HG03280 (cell line): Measurements from ENCODE around the gene NKIRAS2.

Experiments
- ATAC-seq: cut with Tn5 transposase; IDR thresholded peaks from one replicate; pipeline ENCODE4 v1.9.1; 2021; ENCODE audit warnings: mild to moderate bottlenecking, moderate library complexity; ENCODE audit not compliant: unreplicated experiment

The NKIRAS2 gene

DNA sequence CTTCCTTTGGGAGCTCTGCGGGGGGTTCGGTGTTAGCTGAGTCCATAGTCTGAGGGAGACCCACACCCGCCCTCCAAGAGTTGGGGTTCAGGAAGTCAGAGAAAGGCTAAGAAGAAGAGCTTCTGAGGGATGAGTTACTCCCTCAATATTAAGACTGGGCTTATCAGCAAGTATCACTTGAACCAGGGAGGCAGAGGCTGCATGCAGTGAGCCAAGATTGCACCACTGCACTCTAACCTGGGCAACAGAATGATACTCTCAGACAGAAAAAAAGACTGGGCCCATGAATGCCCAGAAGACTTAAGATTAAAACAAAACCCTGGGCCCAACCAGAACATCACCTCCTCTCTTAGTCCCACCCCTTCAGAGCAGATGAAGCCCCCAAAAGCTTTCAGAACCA, 6.0 kb downstream of the NKIRAS2 start:
- no peak for ATAC-seq

DNA sequence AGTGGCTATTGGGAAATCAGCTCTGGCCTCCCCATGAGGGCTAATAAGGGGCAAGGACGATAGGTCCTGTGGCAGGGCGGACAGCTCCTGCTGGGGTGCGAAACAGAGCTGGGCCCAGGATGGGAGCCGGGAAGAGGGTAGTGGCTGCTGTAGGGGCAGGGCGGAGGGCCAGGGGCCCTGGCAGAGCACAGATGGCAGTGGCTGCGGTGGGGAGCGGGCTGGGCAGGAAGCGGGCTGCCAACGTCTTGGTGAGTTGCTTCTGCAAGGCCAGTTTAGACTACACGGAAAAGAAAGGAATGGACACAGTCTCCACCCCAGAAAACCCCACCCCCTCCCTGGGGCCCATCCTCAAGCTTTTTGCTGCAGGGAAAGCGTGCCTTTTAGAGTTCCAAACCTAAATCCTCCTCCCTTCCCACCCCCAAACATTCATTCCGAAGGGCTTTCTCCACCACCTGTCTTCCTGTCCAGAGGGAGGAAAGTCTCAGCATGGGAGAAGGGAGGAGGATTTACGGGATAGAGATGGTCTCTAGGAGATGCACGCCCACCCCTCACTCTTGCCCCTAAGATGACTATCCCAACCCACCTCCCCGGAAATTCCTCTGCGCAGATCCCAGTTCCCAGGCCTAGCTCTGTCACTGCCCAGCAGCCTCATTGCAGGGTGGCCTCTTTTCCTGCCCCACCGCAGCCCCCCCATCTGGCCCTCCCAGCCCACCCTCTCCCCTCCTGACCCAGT, 7.1 kb downstream of the NKIRAS2 start:
- no peak for ATAC-seq

DNA sequence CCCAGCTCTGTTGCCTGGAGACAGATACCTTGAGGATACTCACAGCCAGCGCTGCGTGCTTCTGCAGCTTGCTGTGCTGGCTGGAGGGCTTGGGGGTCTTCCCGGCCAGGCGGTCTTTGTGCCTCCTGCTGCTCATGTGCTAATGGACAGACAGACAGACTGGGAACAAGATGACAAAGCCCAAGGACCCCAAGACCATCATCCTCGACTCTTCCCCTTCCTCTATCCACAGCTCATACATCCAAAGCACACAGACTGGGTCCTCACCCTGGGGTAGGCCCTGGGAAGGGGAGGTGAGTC, 7.7 kb downstream of the NKIRAS2 start:
- no peak for ATAC-seq

DNA sequence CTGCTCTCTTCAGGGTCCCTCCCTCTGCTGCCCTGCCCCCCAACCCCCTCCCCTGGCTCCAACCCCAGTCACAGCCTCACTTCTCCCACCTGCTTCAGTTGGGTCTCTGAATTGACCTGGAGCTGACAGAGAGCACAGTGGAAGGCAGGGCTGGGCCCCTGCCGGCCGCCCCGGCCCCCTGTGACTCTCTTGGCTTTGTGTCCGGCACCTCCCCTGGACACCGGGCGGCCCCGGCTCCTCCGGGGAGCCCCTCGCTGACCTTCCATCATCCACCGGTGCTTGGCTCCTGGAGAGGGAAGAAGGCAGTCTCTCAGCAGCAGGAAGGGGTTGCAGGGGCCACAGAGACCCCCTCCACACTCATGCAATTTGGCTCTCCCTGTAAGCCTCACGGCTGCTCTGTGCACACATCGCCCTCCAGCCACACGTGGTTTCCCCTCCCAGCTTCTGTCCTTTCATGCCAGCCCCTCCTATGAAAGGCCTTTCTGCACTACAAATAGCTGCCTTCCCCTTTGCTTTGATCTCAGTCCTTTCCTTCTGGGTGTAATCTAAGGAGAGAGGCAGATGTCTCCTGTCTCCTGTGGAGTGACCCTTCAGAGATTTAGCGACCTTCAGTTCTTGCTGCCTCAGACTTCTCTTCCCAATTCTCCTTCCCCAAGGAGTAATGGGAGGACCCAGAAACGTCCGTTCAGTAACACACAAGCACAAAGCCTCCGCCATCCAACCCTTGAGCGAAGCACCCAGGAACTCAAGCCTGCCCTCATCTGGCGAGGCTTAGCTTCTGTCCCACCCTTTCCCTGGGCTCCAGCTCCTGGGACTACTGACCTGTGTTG, 8.3 kb downstream of the NKIRAS2 start:
- ATAC-seq = no peak

DNA sequence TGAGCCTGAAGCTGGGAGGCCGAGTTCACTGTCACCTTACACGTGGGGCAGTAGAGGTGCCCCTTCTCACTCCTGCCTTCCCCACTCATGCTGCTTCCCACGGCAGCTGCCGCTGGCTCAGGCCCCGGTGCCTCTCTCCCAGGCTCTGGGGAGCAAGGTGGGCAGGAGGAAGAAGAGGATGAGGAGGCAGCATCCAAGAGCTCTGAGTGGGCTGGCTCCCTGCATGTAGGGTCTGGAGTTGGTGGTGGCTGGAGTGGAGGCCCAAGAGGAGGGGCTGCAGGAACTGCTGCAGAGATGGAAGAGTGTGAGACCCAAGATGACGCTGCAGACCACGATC, 8.9 kb downstream of the NKIRAS2 start:
- ATAC-seq = no peak

DNA sequence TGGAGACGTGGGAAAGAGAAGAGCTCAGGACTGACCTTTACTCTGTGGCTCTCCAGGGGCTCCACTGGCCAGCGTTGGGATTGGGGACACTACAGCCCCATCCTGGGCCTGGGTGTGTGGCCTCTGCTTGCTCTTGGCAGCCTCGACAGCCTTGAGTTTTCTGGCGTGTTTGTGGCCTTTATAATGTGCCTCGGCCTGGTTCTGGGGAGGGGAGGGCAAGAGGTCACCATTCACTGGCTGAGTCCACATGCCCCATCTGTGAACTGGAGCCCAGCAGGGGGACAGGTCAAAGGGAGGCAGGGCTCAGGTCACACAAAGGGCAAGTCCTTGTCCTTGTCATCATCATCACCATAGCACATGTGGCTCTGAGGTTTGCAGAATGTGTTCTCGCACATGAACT, 11.7 kb downstream of the NKIRAS2 start:
- no peak for ATAC-seq

DNA sequence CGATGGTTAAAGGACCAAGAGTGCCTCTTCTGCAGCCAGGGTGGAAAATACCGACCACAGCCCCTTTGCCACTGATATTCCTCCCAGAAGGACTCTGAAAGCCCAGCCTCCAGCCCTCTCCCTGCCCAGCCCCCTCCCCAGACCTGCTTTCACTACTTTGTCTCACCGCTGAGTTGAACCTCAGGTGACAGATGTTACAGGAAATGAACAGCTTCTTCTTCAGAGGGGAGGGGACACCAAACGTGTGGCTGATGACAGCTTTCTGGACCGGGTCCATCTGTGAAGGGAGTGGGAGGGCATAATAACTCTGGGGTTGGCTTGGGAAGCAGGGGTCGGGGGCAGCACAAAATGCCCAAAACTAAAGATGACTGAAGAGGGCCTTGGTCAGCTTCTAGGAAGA, 14.2 kb downstream of the NKIRAS2 start:
- ATAC-seq = no peak

DNA sequence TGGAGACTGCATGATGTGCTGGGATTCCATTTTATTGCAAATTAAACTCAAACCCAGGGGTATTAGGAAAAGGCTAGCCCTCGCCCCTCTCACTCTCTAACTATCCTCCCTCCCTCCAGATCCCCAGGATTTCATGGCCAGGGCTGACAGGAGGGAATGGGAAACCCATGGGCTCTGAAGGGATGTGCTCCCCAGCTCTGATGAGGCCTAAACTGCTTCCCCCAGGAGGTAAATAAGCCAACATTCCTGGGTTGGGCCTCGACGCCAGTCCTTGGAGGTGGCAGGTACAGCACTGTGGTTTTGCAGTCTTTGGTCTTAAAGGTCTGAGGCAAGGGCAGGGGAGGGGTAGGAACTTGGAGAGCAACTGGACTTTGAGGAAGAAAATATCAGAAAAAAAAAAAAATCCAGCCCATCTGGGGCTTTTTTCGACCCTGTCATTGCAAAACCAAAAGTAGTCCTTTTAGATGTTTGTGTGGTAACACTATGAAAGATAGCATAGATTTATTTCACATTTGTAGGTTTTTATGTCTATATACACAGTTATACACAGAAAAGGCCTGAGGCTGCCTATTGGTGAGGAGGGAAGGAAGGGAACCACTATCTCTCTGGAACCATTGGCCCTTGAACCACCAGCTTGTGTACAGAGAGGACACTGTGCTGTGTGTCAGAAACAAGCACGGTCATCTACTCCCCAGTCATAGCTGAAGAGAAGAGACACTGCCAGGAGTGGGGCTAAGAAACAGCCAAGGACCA, 18.5 kb downstream of the NKIRAS2 start:
- no peak for ATAC-seq

DNA sequence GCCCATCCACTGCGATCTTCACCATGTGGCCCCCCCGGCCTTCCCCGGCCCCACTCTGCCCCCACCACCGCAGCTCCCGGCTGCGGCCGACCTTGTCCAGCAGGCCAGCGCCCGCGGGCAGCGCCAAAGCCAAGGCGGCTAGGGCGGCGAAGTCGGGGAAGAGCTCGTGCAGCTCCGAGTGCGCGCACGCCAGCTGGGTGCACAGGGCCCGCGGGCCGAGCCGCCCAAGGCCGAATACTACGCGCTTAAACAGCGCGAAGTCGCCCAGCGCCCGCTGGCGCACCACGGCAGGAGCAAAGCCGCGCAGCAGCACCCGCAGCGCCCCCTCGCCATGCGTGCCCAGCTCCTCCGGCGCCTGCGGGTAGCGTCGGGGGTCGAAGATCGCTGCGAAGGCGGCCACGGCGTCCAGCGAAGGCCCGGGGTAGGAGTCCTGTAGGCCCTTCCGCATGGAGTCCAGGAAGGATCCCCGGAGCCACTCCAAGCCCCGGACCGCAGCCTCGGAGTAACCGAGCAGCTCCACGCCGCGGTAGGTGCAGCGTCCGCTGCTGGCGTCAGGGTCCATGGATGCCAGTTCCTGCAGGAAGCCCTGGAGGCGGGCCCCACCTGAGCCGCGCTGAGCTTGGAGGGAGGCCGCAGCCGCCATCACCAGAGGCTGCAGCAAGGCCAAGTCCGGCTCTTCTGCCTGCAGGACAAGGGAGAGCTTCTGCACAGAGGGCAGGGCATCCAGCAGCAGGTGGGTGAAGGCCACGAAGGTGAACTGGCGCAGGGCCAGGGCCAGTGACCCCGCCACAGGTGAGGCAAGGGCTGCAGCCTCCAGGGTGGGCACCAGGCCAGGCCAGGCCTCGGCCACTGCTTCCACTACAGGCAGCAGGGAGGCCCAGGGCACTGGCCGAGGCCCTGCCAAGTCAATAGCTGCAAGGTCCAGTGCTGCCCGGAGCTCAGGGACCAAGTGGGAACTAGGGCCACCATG, 20.2 kb downstream of the NKIRAS2 start:
- ATAC-seq = no peak

DNA sequence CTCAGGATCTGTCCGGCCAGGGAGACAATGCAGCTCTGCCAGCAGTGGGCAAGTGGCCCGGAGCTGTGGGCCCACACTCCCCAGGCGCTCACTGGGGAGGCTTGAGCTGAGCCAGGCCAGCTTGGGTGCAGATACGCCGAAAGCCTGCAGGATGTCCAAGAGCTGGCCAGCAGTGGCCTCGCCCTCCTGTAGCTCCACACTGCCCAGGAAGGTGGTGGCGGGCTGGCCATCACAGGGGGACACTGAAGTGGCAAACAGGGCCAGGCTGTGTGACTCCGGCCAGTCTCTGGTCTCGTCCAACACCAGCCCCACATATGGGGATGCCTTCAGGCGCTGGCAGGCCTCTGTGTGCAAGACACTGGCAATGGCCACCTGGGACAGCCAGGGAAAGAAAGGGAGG, 20.9 kb downstream of the NKIRAS2 start:
- no peak for ATAC-seq

DNA sequence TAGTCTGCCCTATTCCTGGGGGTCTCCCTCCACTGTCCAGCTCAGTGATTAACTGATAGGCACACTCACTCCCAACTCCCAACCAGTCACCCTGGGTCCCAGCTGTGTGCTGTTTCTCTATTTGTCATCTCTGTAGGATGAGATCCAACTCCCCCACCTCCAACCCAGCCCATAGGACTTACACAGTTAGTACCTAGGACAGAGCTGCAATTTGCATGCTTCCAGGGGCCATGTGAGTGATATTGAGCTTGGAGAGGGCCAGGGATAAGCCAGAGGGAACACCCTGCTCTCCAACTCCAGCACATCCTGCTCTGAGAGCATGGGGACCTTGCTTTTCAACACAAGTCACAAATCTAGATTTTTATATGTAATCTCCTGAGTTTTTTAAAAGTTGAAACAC, 21.7 kb downstream of the NKIRAS2 start:
- ATAC-seq = no peak

DNA sequence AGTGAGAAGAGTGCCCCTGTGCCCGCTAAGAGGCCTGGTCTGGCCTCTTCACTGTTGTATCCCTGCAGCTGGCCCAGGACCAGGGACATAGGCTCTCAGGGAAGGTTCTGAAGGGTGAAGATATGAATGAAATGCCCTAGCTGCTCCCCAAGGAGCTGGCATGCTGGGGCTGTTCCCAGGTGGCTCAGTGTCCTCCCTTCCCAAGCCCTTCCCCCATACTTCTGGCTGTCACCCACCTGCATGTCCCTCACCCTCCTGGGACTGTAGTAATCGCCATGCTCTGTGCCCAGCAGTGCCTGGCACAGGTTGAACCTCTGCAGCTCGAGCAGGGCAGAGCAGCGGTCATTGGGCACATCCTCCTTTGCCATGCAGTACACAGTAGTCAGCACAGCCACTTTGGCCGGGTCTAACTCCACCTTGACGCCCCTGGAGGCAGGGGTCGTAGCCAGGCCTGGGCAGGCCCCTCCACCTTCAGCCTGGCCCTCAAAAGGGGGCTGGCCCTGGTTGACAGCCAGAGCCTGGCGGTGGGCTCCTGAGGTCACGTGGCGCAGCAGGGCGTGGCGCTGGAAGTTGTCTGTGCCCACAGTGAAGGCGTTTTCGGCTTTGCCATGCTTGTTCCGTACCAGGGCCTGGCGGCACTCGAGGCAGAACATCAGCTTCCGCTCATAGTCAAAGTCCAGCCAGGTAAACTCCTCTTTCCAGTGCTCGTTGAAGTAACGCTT, 22.9 kb downstream of the NKIRAS2 start:
- no peak for ATAC-seq

DNA sequence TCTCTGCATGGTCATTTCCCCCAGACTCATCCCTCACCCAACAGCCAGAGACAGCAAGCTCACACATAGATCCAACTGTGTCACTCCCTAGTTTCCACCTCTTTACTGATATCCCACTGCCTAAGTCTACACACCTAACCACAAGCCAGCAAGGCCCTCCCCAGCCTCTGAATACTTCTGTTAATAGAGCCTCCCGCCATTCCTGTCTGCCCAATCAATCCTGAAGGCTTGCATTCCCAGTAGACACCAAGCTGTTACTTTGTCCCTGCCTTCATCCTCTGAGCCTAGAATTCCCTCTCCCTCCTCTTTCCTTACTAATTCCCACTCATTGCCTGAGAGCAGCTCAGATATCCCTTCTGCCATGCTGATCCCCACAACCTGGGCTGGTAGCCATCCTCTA, 25.8 kb downstream of the NKIRAS2 start:
- ATAC-seq = no peak

DNA sequence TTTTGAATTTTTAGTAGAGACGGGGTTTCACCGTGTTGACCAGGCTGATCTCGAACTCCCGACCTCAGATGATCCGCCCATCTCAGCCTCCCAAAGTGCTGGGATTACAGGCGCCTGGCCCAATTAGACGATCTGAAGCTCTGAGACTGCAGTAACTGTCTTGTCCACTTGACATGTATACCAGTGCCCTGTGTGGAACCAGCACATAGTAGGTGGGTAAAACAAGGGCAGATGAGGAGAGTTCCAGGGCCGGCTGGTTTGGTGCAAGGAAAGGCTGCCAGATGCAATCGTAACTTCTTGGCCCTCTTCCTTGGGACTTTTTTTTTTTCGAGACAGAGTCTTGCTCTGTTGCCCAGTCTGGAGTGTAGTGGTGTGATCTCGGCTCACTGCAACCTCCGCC, 27.5 kb downstream of the NKIRAS2 start:
- no peak for ATAC-seq

DNA sequence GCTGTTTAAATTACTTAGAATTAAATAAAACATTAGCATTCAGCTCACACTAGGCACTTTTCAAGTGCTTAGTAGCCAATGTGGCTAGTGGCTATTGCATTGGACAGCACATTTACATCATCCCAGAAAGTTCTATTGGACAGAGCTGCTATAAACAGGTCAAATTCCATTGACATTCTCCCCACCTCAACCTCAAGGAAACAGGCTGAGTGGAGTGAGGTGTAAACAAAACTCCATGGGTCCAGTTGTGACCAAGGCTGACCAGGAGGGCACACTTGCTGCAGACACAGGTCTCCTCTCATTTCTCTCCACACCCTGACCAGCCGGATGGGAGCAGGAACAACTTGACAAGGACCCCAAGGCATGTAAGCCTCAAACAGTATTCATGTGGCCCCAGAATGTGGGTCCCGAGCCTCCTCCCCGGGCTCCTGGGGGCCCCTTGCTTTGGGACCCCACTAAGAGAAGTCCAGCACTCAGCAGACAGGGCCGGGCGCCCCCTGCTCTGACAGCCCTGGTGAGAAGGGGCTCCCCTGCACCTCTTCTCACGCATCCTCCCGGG, 30.0 kb downstream of the NKIRAS2 start:
- ATAC-seq = no peak

DNA sequence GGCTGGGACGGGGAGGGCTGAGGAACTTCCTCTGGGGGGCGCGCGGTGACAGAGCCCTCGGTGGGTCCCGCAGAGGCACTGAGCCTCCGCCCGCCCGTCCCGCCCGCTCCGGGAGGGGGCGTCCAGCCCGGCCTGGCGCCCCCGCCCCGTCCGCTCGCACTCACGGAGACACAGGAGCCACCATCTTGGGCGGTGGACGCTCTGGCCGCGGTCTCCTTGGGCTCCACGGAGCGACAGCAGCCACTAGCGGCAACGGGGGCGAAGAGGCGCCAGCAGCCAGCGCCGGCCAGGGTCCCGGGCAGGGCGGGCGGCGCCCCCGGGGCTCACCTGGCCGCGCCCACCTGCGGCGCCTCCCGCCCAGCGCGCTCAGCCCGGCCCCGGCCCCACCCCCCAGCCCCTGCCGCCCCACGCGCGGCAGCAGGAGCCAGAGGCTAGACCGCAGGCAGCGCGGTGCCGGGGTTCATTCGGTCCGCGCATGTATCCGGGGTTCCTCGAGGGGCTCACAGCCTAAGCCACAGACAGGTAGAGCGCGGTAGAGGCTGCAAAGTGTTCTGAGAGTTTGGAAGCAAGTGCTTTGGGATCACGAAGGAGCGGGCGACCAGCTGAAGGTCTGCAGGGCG, 30.6 kb downstream of the NKIRAS2 start, which contains the start of gene C17orf113:
Gene C17orf113 (minus strand): TSS at position 209 of the 620 bp plus-strand sequence. CDS start 7,225 bp downstream, outside the sequence.
- no peak for ATAC-seq

DNA sequence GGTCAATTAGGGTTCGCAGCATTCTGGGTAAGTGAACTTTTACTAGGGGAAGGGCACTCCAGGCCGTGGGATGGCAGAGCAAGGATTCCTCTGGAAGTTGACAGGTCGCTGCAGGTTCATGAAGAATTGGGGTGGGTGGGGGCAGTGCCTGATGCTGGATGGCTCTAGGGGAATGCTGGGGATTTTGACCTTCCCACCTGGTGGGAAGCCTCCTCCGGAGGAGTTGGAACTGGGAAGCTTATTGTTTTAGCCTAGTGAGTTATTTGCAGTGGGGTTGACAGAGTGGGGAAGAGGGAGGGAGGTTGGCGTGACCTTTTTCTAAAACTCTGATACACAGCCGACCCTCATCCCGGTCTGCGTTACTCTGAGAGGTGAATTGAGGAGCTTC, 31.1 kb downstream of the NKIRAS2 start:
- no peak for ATAC-seq

DNA sequence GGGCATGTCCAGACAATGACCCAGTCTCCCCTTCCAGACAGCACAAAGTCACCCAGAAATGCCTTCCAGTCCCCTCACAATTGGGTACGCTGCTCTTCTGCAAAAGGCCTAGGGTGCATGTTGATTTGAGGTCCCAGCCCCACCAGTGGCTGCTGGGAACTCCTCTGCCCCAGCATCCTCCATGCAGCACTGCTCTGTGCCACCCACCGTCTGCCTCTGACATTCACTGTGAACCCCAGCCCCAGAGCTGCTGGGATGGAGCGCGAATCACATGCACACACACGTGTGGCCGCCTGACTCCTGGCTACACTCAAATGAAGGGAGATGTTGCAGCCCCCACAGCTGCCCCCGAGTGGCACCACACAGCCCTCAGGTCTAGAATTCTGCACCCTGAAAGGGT, 31.8 kb downstream of the NKIRAS2 start:
- ATAC-seq = no peak

DNA sequence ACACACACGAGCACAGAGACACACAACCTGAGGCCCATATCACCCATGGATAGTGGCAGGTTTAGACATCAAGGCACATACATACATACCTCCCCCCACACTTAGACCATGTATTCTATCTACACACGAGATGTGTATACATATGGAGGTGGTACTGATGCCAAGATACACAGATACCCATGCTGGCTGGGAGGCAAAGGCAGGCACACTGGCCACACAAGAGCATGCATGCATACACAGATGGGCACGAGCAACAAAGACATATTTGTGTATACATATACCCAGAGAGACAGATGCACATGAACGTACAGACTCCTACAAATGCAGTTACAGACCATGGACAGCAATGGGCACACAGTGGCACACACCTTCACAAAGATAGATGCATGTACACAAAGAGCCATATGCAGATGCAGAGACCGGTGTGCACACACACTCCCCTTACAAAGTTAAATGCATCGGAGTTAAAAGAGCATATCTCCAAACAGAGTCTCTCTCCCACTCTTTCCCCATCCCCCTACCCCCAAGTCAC, 32.5 kb downstream of the NKIRAS2 start:
- no peak for ATAC-seq
